GM21381 (cell line): ENCODE measurements around the gene CFAP99.
A peak's percentile ranks its signal among the peaks of the same experiment; 100 is the strongest.
"Not testable (repeated sequence)": the region's sequence is repeated elsewhere in the genome, so short reads cannot be mapped to it uniquely, and the experiment has no call there.

ENCODE experiments used
- ATAC-seq: cut with Tn5 transposase; IDR thresholded peaks from one replicate; pipeline ENCODE4 v1.9.1; 2021; ENCODE audit warnings: mild to moderate bottlenecking, moderate library complexity; ENCODE audit not compliant: unreplicated experiment

CFAP99 gene

DNA sequence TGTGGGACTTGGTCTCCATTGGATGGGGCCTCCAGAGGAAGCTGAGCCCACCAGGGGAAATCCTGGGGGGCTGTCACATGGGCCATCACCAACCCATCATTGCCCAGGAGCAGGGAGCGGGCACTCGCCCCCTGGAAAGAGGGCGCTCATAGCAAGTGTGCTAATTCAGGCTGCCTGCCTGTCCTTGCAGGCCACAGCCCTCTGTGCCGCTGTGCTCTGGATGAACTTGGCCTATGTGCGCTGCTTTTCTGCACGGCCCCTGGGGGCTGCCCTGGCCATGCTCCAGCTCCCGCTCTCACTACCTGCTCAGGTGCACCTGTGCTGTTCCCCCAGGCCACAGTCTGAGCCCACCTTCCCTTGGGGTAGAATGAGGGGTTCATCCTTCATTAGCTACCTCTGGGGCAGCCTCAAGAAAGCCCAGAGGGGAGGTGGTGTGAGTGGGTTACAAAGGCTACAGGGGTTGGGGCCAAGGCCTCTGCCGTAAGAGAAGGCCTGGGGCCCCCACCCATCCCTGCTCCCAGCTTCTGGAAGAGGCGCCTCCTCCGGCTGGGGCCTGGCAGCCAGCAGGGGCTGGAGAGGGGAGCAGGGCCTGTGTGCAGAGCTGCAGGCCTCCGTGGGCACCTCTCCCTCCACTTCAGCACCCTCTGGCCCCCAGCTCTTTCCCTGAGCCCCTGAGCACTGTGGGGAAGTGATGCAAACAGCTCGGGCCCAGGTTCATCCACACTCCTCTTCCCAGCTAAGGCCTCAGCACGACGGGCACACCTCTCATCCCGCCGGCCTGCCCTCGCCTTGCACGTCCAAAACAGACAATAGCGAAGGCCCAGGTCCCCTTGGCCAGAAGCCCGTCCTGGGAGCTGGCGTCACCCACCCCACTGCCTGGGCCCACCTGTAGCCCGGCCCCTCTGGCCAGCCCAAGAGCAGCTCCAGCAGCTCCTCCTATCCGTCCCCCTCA, 8.9 kb downstream of the CFAP99 start:
- ATAC-seq, result no peak

DNA sequence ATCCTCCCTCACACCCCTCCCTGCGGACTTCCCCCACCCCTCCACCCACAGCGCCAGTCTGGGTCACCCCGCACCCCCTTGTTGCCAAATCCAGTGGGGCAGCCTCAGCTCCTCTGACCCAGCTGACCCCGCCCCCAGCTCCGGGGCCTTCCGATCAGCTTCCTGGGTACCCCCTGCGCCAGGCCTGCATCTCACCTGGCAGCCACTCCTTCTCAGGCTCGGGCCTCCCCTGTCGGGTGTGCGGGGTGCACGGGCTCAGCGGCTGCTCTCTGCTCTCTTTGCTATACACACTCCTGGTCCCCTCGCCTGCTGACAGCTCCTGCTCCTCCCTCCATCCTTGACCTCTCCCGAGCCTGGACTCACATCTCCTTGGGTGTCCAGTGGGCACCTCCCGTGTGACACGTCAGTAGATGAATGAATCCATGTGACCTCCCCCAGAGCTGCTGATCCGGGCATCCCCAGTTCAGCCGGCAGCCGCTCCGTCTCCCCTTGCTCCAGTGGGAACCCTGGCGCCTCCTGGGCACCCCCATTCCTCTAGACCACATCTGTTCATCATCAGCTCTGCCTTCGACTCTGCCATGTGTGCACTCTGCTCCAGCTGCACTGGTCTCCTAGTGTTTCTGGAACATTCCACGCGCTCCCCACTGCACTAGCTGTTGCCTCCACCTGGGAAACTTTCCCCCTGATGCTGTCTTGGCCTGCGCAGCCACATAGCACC, 9.9 kb downstream of the CFAP99 start:
- ATAC-seq, result no peak

DNA sequence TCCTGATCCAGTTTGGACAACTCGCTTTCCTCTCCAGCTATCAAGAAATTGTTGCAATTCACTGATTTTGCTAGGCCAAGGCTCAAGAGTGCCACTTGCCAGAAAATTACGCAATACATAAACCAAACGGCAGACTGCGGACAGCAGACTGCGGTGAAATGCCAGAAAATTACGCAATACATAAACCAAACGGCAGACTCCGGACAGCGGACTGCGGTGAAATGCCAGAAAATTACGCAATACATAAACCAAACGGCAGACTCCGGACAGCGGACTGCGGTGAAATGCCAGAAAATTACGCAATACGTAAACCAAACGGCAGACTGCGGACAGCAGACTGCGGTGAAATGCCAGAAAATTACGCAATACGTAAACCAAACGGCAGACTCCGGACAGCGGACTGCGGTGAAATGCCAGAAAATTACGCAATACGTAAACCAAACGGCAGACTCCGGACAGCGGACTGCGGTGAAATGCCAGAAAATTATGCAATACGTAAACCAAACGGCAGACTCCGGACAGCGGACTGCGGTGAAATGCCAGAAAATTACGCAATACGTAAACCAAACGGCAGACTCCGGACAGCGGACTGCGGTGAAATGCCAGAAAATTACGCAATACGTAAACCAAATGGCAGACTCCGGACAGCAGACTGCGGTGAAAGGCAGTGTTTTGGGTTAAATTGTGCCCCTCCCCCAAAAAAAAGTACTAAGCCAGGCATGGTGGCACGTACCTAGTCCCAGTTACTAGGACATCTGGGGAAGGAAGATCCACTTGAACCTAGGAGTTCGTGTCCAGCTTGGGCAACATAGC, 11.4 kb downstream of the CFAP99 start:
- not testable (repeated sequence) for ATAC-seq

DNA sequence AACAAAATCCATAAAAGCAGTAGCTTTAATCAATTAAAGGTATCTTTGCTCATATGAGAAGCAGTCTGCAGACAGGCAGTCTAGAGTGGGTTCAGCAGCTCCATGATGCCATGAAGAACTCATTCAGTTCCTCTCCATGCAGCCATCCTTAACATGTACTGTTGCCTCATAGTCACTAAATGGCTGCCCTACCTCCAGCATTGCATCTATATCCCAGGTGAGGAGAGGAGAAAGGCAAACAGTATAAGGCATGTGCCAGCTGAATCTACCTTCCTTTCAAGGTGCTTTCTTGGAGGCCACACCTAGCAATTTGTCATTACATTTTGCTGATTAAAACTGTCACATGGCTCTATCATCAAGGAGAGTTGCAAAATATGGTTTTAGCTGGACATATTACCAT, 13.2 kb downstream of the CFAP99 start:
- no peak for ATAC-seq

DNA sequence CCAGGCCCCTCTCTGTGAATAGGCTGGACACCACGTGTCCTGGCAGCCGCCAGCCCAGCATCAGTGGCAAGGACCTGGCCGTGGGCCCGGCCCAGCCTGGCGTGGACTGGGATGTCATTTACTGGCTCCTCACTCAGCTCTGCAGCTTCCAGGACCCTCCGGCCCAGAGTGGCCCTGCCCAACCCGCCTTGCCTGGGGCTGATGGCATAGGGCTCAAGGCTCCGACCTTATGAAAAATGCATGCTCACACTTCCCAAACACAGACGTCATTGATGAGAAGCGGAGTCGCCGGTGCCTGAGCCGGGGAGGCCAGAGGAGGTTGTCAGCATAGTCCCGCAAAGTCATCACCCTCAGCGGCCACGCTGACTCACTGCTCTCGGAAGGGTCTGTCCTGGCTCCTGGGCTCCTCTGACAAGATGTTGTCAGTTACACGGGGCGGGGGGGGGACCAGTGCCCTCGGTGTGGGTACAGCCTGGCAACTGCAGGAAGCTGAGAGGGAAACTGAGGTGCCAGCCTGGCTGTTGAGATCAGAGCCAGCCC, 14.3 kb downstream of the CFAP99 start:
- ATAC-seq, result no peak

DNA sequence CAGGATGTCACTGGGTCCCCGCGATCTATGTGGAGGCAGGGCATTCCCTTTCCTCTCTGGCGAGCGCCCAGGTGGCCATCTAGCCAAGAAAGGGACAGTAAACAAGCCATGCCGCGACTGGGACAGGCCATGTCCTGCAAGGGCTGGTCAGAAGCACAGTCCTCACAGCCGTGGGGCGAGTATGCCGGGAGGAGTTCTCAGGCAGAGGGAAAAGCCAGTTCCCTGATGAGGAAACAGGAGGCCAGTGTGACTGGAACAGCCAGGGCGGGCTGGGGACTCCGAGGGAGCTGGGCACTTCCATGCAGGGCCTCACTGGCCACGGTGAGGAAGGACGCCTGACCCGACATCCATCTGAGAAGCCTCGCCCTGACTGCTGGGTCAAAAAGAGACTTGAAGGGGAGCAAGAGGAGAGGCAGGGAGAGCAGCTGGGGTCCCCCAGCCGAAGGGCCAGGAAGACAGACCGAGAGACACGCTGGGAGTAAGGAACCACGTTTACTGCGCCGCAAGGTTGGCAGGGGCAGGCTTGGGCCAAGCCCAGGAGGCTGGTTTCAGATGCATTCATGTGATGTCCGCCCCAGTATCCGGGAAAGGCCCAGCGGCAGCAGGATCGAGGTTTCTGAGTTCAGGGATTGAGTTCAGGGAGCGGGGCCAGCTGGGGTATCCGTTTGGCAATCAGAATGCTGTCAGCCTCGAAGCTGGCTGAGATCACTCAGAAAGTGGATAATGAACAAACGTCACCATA, 15.0 kb downstream of the CFAP99 start:
- no peak for ATAC-seq

DNA sequence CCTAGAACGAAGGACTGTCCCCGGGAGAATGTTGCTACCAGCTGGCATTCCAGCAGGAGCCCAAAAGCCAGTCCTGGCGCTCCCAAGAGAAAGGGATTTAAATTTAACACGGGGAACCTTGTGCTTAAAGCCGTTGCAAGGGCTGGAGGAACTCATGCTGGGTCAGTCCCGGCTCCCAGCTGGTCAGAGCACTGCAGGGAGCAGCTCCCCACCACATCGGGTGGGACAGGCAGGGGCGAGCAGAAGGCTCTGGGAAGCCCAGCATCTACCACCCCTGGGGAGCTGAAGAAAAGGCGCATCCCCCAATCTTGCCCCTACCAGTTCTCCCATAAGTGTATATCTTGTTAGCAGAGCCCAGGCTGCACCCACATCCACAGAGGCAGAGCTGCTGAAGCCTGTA, 15.7 kb downstream of the CFAP99 start:
- ATAC-seq, result no peak

DNA sequence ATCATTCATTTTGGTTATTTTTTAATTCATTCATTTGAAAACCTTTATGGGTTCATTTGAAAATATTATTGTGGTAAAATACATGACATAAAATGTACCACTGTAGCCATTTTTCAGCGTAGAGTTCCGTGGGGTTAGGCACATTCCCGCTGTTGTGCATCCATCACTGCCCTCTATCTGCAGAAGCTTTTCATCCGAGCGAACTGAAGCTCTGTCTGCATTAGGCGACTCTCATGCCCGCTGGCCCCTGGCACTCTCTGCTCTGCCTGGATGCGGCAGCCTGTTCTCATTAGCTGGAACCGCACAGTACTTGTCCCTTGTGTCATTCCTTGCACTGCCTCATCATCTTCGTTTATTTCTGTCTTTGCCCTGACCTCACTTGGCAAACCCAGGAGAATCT, 17.5 kb downstream of the CFAP99 start:
- ATAC-seq, result no peak

DNA sequence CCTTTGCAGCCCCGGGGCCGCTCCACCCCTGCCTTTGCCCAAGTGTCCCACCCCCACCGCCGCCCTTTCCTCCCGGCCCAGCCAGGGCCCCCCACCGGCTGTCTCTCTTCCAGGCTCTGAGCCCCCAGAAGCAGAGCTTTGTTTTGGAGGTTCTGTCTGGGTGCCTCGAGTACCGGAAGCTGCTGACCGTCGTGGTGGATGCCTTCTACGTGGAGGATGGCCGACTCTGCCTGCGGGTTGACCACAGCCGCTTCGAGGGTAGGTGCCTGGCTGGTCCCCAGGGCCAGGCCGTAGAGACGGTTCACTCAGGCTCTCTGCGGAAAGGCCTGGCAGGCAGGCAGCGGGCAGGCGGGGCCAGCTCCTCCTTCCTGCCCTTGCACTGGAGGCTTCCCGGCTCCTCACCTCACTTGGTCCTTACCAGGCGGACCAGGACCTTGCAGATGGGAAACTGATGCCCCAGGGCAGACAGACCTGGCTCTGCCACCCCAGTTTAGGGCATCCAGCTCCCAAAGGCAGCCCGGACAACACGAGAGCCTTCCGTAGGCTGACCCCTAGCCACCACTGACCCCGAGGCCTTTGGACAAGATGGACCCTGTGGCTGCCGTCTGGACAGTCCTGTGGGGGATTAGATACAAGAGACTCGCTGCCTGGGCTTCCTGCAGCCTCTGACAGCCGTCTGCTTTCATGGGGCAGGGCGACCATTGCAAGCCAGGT, 18.2 kb downstream of the CFAP99 start:
- ATAC-seq, result no peak

DNA sequence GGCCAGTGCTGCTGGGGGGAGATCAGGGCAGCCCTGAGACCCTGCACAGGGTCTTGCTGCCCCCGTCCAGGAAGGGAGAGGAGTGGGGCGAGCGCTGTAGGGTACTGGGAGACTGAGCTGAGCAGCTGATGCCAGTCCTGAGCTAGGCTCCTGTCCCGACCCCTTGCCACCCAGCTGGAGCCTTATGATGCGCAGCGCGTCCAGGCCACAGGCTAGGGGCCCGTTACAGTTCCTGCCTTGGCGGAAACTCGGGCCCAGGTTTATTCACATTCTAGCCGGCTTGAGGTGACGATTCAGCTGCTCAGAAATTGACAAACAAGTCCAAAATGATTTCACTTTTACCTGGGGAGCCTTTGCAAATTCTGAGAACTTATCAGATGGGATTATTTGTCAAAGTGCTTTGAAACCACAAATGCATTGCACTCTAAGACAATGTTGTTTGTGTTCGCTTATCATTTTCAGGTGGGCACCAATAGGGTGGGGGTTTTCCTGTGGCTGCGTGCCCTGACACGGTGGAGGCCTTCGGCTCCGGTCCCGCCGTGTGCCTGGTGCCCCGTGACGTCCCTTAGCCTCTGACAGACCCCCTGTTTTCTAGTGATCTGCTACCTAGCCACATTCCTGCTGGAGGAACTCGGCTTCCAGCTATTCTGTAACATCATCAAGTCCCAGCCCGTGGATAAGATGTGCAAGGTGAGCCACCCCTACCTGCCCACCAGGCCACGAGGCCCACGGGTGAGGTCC, 18.9 kb downstream of the CFAP99 start:
- no peak for ATAC-seq

DNA sequence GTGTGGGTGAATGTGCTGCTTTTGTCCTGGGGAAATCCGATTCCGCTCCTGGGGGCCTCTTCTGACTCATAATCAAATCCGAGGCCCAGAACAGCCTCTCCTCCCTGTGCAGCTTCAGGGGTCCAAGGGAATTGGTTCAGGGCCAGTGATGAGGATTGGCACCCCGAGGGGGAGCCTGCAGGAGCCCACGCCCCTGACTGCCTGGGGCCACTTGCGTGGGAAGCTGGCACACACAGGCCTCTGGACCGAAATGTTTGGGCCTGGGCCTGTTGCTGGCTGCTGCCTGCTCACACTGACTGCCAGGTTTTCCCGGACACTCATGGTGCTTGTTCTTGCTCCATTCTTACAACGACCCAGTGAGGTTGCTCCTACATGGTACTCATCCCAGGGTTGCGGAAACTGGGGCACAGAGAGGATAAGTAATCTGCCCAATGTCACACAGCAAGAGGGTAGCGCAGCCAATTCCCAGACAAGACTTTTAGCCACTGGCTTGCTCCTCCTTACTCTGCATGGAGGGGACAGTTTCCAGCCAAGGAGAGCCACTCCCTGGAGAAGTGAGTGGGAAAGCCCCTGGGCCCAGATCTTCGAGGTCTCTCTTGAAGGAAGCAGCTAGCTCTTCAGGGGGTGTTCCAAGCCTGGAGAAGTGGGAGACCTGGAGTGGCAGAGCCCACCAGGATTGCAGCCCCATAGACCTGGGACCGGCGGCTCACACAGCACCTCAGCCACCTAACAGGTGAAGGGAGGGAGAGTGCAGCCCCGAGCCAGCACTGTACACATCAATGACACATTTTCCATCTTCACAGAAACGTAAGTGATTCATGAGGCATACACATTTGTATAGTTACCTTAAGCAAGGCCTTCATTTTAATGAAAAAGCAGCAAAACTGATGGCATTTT, 20.3 kb downstream of the CFAP99 start:
- ATAC-seq, result no peak

DNA sequence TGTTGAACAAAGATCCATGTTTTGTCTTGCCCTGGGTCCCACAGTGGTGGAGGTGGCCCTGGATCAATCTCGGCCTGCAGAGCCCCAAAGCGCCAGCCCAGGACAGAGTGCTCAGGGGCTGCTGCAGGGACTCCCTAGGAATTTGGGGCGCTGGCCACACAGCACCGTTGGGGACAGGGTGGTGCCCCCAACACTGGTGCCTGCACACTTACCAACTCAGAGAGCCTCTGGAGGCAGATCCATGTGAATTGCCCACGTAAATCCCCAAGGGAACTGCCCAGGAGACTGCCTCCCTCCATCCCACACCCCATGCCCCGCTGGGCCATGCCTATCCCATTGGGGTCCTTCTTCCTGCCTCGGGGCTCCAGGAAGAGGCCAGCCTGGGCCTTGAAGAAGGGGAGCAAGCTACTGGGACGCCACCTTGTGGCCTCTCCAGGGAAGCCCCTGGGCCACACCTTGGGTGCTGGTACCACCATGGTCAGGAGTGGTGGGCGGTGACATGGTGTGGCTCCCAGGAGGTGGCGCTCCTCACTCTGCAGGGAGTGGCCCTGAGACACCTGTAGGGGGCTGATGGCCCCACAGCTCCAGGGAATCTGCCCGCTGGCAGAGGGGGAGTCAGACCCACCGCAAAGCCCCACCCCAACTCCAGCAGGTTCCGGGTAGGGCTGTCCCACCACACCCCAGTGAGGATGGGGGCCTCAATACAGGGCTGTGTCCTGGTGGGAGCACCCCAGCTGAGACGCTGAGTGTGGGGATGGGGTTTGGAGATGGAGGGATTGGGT, 22.8 kb downstream of the CFAP99 start:
- peak; percentile 85 for ATAC-seq

DNA sequence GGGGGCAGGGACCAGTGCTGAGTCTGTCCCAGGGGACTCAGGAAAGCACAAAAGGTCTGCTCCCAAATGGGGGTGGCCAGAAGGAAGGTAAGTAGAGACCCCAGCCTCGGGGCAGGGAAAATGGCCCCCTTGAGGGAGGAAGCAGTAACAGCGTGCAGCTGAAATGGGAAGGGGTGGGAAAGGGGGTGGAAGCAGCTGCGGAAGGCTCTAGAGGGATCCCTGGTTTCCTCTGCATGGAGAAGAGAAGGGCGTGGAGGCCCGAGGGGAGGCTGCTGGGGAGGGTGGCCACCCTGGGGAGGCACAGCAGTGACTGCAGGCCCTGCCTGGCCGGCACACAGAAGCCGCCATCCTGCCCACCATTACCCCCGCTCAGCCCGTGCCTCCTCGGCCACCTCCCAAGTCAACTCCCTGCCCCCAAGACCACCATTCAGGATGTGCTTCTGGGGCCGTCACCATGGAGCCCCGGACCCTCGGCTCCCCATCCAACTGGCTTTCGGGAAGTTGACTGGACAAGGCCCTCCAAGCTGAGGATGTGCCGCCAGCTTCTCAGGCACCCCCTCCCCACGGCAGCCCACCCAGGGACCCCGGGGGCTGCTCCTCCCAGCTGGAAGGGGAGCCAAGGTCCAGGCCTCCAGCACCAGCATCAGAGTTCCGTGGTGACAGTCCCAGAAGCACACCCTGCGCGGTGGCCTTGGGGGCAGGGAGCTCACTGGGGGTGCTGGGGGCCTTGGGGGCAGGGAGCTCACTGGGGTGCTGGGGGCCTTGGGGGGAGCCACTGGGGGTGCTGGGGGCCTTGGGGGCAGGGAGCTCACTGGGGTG, 23.6 kb downstream of the CFAP99 start:
- no peak for ATAC-seq

DNA sequence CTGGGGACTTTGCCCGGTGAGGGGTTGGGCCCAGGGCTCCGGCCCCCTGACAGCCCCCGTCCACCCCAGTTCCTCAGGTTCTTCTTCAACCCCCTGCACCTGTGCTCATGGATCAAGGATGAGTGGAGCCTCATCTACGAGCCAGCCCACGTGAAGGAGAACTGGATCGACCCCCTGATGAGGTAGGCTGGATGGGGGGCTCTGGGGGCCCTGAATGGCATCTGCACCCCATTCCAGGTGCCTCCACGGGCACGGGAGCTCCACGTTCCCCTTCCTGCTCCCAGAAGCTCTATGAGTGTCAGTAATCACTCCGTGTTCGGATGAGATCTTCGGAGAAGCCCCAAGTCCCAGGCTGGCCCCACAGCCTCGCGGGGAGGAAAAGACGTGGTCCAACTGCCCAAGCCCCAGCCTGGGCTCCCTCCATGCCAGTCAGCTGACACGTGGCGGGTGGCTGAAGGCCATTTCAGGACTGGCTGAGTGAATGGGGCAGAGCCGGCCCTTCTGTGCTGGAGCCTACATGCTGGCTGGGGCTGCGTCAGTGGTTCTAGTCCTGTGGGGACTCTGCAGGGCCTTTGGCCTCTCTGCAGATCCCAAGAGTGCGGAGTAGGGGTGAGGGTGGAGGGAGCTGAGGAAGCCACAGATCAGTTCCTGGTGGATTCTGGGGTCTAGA, 24.4 kb downstream of the CFAP99 start:
- no peak for ATAC-seq

DNA sequence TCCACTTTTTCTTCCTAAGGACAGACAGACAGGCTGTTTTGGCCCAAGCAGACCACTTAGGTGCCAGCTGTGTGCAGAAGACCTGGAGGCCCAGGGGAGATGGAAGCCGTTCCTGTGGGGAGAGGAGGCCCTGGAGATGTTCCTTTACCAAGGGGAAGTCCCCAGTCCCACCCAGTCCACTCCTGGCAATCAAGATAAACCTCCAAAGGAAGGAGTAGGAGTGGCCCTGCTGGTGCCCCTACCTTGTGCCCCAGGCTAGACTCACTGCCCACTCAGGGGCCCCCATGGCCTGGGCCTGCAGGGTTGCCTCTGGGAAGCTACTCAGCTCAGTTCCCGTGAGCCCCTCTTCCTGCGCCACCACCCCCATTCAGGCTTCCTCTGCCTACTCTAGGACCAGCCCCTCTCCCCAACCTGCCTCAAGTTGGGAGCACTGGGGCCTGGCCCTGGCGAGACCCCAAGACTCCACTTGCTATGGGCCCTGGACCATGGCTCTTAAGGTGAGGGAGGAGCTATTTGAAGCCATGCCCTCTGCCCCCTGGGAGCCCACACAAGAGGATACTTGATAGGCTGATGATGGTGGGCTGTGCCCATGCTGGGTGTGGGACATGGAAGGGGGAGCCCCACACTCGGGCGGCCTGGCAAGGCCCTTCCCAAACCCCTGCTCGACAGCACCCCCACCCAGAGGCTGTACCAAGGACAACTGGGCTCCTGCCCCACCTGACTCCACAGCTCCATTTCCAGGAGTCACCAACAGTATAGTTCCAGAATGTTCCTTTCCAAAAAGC, 25.4 kb downstream of the CFAP99 start:
- ATAC-seq, result no peak
